GM18907 (cell line): ENCODE data around the gene LPIN1.

Source experiments
- ATAC-seq: cut with Tn5 transposase; IDR thresholded peaks from one replicate; pipeline ENCODE4 v1.9.1; 2021; ENCODE audit warnings: mild to moderate bottlenecking, moderate library complexity; ENCODE audit not compliant: unreplicated experiment

The LPIN1 gene

DNA sequence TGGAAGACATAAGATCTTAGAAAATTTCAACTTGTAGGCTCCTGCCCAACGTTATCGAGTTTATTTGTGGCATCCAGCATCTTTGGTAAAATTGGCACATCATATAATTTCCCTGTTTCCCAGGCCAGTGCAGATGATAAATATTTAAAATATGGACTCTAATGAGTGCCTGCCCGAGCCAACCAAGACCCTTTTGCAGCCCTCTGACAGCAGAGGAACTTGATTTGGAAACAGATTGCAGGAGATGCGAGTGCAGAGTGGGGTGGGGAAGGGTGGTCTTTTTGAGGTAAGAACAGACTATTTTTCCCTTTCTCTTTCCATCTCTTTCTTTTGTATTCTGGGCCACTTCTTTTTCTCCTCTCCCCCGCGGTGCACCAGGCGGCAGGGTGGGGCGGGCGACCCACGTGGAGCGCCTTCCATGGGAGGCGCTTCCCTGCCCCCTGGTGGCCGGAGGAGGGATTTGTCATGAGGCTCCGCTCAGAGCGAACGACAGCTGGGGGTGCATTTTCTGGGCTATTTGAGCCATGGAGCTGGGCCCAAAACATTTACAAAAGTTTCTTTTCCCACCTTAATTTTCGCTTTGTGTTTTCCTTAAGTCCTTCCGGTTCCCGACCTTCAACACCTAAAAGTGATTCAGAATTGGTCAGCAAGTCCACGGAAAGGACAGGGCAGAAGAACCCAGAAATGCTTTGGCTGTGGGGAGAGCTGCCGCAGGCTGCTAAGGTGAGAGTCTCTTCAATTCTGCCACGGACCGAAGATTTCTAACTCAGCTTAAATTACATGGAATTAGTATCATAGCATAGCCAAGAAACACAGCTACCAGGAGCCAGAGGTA is 32.7 kb downstream of the LPIN1 start:
- ATAC-seq, result peak; percentile 77

DNA sequence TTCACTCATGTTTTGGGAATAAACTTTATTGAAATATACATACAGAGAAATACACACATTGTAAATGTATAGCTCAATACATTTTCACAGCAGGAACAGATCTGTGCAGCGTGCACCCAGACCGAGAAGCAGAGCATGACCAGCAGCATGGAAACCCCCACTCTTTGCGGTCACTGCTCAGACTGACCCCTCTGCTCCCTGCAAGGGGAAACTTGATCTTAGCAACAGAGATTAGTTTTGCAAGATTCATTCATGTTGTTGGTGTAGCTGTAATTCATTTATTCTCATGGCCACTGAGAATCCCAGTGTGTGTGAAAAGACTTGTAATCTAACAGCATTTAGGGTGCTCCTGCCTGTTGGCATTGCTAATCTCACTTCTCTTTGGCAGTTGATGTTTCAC is 35.2 kb downstream of the LPIN1 start:
- no peak for ATAC-seq

DNA sequence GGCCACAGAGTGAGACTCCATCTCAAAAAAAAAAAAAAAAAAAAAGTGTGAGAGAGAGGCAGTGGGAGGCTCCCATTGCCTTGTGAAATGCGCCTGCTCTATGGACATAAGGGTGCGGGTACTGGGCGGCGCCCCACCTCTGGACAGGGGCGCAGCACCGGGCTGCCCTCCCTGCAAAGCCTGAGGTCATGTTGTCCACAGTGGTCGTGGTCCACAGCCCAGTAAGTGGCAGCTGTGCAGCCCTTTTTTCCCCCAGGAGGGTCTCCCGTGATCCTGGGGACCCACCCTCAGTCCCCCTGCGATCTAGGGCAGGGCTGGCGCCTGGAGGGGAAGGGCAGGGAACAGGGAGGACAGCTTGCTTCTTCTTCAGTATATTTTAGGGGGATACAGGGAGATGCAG is 37.8 kb downstream of the LPIN1 start:
- ATAC-seq, result no peak

DNA sequence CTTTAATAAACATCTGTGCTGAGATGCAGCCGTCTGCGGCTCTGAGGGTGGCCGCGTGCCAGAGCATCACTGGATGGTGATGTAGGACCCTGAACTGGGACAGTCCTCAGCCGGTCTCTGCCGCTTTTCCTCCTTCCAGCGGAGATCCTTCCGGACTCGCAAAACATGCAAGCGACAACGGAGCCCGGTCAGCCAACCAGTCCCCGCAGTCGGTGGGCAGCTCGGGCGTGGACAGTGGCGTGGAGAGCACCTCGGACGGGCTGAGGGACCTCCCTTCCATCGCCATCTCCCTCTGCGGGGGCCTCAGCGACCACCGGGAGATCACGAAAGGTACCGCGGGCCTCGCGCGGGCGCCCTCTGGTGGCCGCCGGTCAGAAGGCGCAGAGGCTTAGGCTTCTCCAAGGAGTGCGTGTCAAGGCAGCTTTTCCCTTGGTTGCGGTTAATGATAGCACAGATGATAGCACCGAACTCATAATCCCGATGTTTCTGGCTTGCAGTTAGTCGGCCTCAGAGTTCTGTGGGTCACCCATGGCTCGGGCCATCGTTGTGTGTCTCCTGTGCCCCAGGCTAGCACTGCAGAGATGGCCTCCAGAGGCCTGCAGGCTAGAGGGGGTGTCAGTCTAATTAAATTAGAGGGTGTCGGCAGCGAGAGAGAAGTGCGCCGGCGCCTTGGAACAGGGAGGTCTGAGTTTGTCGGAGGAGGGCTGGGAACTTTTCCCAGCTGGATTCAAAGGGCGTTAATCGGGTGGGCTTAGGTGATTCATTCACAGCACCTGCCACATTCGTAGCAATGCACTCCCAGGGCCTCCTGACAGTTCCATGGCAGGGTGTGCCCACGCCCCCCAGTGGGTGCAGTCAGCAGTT is 38.5 kb downstream of the LPIN1 start:
- ATAC-seq, result no peak

DNA sequence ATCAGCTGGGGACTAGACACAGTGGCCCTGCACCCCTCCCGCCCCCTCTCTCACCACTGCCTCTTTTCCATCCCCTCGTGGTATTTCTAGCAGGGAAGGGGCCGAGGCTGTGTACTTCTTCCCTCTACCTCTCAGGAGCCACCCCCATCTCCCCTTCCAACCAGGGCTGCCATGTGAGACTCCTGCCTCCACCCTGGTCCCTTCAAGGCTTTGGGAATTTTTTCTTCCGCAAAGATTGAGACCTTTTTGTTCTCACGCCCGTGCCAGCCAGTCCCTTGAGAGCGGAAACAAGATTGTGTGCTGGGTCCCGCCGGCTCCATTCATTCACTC is 39.1 kb downstream of the LPIN1 start:
- ATAC-seq, result no peak

DNA sequence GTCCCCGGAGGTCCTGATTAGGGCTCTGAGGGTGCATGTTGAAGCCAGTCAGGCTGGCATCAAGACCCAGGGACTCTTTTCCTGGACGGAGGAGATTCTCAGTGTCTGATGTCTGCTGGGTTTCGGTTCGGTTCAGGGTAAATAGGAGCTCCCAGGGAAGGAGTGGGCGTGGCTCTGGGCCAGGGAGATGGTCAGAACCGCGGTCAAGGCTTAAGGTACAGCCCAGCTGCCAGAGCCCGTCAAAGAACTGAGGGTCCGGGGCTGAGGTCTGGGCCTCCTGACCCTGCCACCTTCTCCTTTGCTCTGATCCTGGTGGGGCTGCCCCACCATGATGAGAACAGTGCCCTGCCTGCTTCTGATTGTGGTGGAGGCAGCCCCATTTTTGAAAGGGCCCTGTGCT is 39.8 kb downstream of the LPIN1 start:
- ATAC-seq, result no peak

DNA sequence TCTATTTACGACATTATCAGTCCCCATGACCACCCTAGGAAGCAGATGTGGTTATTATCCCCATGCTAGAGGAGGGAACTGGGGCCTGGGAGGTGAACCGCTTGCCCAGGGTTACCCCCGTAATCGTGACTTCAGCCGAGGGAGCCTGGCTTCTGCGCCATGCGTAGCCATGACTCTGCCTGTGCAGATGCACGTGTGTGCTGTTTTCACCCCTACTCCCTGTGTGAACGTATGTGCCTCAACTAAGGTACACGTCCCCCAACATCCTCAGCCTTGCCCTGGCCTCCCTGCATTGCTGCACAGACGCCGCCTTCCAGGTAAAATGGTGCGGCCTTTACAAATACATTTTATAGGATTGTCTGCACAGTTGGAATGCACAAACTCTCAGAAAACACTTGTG is 40.2 kb downstream of the LPIN1 start:
- no peak for ATAC-seq

DNA sequence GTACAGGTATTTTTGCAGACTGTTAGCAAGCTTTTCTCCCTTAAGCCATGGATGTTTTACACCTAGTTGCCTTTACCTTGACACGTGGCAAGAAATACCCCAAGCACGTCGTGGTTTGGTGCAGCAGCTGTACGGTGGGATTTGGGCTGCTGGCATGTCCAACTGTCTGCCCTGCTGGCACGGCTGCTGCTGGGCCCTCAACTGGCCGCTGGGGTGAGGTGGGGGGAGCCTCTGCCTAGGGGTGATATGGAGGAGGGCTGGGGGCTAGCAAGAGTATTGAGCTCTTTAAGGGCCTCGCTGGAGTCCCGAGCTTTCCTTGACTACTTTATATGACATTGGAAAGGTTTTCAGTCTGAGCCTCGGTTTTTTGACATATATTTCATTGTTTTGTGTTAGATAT is 41.6 kb downstream of the LPIN1 start:
- no peak for ATAC-seq

DNA sequence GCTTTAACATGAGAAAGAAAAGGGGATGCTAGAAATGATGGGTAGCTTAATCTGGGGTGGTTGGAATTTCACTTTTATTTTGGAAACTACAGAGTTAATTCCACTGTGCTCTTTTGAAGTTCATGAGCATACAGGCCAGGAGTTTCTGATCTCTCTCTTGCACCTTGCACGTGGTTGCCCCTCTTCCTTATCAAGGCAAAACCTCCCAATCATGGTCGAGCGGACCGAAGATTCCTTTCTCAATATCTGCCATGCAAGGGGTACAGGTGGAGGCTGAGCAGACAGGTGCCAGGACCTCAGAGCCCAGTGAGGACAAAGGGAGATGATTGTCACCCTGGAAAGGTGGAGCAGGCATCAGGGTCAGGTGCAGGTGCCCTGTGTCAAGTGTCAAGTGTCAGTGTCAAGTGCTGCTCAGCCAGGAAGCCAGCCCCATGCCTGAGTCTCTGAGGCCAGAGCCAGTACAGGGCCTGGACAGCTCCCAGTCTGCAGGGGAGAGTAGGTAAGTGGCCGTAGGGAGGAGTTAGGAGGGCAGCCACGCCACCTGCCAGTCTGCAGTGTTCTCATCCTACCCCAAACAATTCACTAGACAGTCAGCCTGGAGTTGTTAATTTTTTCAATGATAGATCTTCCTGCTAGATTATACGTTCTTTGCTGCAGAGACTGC is 42.2 kb downstream of the LPIN1 start:
- ATAC-seq, result no peak

DNA sequence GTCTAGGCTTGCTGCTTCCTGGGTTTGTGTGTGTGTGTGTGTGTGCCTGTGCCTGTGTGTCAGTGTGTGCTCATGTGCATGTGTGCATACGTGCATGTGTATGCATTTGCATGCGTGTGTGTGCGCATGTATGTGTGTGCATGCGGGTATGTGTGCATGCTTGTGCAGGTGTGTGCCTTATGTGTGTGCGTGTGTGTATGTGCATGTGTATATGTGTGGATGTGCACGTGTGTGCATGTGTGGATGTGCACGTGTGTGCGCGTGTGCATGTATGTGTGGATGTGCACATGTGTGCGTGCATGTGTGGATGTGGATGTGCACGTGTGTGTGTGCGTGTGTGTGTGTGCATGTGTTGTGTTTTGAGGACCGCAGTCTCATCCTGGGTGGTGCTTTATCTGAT is 42.8 kb downstream of the LPIN1 start:
- no peak for ATAC-seq

DNA sequence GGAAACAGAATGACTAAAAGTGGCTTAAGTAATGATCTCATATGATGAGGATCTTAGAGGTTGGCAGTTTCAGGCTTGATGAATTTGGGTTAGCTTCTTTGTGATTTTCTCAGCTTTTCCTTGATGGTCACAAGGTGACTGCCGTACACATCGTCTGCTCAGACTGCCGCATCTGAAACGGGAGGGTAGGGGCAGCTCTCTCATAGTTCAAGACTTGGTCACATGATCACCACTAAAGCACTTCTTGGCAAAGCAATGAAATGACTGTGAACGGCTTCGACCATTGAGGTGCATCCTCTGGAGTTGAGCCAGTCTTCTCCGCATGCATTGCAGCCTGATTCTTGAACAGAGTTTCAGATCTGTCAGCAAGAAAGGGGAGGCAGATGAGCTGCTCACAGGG is 43.8 kb downstream of the LPIN1 start:
- no peak for ATAC-seq

DNA sequence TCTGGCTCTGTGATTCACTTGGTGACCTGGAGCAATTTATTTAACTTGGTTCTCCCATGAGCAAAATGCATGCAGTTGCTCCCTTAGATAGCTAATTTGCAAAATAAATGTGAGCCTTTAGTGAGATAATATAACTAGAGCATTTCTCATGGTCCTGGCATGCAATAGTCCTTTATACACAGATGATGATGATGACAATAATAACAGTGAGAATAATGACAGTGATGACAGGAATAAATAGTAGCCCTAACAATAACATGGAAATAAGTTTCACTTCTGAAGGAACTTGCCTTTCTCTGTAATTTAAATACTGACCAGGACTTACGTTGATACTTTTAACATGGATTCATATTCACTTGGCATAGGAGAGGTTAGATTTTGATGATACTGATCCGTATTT is 49.2 kb downstream of the LPIN1 start:
- ATAC-seq, result no peak

DNA sequence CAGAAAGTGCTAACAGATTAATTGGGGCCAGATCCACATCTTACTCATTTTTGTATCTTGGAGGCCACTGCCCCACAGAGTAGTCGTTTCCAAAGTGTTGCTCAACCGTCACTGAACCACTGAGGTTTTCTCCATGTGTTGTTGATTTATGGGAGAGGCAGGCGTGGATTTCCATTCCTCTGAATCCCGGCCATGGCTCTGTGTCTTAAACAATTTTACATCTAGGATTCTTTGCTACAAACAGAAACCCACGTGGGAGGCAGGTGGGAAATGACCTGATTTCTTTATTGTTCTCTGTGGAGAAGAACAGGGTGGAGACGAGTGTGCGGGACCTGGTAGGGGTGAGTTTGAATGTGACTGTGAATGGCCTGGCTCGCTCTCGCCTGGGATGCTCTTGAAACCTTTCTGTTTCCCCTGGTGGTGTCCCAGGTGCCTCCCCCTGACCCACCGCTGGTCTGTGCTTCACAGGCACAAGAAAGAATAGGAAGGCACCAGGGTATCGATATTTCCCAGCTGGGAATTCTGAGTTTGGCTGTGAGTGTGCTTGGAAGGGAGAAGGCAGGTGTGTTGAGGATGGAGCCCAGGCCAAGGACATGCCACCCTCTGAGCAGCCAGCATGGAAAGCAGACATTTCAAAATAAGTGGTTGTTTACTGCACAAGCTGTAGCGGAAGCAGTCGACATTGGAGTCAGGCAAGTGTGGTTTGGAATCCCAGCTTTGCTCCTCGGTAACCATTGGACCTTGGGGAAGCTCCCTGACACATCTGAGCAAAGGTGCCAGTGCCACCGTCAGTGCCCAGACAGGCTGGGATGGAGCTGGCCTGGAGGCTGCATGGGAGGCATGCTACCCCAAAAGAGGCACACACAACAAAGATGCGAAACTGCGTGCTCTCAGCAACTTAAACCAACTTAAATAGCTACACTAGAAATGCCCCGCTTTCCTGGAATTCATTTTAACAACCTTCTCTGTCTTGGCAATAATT is 50.0 kb downstream of the LPIN1 start:
- ATAC-seq, result no peak

DNA sequence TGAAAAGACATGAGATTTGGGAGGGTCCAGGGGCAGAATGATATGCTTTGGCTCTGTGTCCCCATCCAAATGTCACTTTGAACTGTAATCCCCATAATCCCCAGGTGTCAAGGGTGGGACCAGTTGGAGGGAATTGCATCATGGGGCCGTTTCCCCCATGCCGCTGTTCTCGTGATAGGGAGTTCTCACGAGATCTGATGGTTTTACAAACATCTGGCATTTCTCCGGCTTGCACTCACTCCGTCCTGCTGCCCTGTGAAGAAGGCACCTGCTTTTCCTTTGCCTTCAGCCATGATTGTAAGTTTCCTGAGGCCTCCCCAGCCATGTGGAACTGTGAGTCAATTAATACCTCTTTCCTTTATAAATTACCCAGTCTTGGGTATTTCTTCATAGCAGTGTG is 51.4 kb downstream of the LPIN1 start:
- no peak for ATAC-seq

DNA sequence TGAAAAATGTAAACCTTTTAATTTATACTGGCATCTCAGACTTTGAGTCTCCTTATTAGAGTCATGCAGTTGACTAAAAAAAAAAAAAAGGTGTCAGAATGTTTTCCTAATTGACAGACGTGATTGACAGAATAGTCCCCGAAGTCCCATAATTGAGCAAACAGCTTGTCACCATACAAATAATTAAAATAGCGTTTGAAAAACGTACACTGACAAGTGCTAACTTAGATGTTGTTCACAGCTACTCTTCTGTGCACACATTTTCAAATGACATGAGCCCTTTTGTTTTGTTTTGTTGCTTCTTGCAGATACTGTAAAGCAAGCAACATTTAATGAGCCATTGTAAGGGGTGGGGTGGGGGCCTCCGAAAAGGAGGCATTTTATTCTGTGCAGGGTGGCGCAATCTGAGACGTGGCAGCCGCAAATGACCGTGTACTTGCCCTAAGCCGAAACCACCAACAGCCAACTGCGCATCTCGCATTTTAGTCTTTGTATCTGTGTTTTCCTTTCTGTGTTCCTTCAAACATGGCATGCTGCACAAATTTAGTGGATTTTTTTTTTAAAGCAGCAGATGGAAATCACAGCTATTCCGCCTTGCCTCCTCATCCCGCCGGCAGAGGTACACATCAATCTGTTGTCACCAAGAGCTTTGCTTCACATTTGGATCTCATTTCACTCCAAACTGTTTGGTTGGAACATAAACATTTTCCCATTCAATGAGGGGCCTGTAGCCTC is 52.4 kb downstream of the LPIN1 start:
- no peak for ATAC-seq

DNA sequence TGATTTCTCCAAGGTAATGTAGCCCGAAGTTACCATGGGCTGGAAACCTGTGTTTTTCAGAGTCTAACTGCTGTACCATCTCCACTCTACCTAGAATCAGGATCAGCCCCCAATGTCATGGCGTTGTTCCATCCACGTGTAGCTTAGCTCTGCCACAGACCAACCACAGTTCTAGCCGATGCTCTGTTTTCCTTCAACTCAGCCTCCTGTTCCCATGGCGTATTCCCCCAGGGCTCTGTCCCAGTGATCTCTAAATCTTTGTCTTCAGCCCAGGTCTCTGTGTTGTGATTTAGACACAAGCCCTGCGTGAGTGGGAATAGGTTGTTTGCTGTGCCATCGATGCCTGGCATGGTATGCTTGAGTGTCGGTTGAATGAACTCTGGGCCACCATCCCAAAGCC is 53.4 kb downstream of the LPIN1 start:
- ATAC-seq, result no peak

DNA sequence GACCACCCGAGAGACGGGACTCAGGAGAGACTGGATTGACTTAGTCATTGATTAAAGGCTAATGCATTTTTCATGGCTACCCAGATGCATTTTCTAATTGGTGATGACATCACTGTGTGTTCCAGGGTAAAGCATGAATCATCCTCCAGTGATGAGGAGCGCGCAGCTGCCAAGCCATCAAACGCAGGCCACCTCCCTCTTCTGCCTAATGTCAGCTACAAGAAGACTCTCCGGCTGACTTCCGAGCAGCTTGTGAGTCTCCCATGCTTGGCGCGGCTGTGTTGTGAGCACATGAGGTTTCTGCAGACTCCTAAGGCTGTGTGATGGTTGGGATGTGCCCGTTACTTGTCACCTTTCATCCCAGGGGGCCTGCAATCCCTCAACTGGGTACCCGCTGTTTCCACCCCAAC is 56.4 kb downstream of the LPIN1 start:
- ATAC-seq, result no peak

DNA sequence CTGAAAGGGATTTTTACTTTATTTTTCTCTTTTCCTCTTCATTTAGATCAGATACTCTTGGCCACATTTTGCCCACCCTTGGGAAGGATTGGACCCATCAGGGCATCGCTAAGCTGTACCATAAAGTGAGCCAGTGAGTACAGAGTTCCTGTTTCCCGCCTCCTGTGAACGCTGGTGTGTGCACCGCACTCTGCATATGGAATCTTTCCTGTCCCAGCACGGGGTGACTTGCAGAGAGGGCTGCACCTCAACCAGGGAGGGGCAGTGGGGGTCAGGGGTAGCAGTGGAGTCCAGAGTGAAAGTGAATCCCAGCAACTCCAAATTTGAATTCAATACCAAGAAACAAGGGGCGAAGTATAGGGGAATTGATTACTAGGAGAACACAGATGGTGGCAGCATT is 58.6 kb downstream of the LPIN1 start:
- ATAC-seq, result no peak

DNA sequence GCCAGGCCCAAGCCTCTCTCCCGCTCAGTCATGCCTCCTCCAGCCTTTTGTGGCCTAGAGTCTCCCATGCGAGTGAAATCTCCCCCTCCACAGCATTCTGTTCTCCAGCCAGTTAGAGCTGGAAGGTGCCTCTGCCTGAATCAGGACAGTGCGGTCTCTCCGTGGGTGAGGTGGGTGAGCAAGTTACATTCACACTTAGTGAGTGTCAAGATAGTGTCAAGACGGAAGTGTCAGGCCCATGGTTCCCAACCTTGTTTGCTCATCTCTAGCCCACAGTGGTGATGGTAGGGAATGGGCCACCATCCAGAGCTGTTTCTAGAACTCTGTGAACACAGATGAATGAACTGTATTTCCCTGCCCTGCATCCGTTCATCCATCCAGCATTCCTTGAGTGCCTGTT is 59.5 kb downstream of the LPIN1 start:
- ATAC-seq, result no peak
